Subcutaneous abdominal adipose tissue (tissue), 5 donors: ENCODE data around the gene SYF2.
"Not testable (repeated sequence)": the region's sequence is repeated elsewhere in the genome, so short reads cannot be mapped to it uniquely, and the experiment has no call there.

Experiments used
- H3K27ac ChIP-seq: one replicate; pipeline ENCODE4 v1.7.0; 2013; ENCODE audit warnings: low read depth, mild to moderate bottlenecking, inconsistent platforms, low read length, moderate library complexity
- H3K27me3 ChIP-seq, 5 donors: one replicate each; pipeline ENCODE4 v1.7.0; 2013; ENCODE audit warnings: low read length in 5 of 5, inconsistent platforms in 1 of 5; ENCODE audit not compliant: control insufficient read depth in 5 of 5, insufficient read depth in 4 of 5
- H3K36me3 ChIP-seq, 5 donors: one replicate each; pipeline ENCODE4 v1.7.0; 2013; ENCODE audit warnings: low read length in 5 of 5; ENCODE audit not compliant: control insufficient read depth in 5 of 5, insufficient read depth in 5 of 5
- H3K4me1 ChIP-seq, 5 donors: one replicate each; pipeline ENCODE4 v1.7.0; 2013; ENCODE audit warnings: low read length in 5 of 5, mild to moderate bottlenecking in 3 of 5, moderate library complexity in 1 of 5; ENCODE audit not compliant: control insufficient read depth in 5 of 5, insufficient read depth in 5 of 5
- H3K4me3 ChIP-seq, 5 donors: one replicate each; pipeline ENCODE4 v1.7.0; 2013; ENCODE audit warnings: low read length in 5 of 5, low read depth in 1 of 5
- H3K9ac ChIP-seq, 5 donors: one replicate each; pipeline ENCODE4 v1.7.0; 2013; ENCODE audit warnings: low read length in 5 of 5, mild to moderate bottlenecking in 4 of 5, moderate library complexity in 3 of 5
- H3K9me3 ChIP-seq, 5 donors: one replicate each; pipeline ENCODE4 v1.7.0; 2013; ENCODE audit warnings: low read length in 5 of 5; ENCODE audit not compliant: control insufficient read depth in 5 of 5
- donor health status: healthy.
- donor health status: healthy.
- donor health status: healthy.
- donor health status: healthy.
- donor health status: healthy.

The SYF2 gene

DNA sequence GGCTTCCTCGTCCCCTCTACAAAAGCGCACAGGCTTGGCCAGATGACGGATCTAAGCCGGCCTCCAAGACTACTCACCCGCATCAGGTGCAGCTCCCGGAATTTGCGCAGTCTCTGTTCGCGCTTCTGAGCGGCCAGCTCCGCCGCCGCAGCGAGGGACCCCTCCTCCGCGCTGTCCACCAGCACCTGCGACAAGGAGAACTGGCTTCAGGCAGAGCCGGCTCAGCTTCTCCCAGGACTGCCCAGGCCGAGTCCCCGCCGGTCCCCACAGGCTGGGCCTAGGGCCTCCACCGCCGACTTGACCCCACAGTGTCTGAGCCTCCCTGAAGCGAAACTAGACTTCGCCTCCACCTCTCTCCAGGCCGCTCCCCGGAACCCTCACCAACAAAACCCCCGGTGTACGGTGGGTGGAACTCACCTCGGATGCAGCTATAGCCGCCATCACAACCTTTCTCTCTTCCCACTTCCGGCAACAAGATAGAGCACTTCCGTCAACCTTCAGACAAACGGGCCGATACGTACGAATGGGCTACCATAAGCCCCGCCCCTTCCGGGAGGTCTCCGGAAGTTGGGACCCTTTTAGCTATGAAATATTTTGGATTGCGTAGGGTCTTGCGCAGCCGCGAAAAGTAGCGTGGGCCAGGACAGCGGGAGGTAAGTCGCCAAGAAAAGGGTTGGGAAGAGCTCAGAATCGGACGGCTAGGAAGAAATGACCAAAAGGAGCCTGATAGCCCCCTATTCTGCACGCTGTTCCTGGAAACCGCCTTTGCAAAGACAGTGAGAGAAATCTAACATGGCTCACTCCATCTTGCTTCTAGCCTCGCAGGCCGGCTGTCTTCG is at the start of gene SYF2:
TSS of gene SYF2 (minus strand) at position 476 of the 839 bp plus-strand sequence. CDS start at position 441, 35 bp downstream.
- peak within 1 kb of the TSS; percentile 99 for H3K27ac ChIP-seq
- no peaks in the 10 kb centered on the region for H3K9me3 ChIP-seq
- H3K36me3 ChIP-seq: peaks cover 18 to 32% (median 22%) of the 10 kb centered on the region in 5 donors
- no peaks in the 10 kb centered on the region for H3K27me3 ChIP-seq
- H3K4me1 ChIP-seq: peaks cover 12 to 27% (median 22%) of the 10 kb centered on the region in 5 donors
- H3K9ac ChIP-seq: peak within 1 kb of the TSS; percentile 92 to 96 (median 95)
- H3K4me3 ChIP-seq: peak within 1 kb of the TSS; percentile 81 to 99 (median 98)

DNA sequence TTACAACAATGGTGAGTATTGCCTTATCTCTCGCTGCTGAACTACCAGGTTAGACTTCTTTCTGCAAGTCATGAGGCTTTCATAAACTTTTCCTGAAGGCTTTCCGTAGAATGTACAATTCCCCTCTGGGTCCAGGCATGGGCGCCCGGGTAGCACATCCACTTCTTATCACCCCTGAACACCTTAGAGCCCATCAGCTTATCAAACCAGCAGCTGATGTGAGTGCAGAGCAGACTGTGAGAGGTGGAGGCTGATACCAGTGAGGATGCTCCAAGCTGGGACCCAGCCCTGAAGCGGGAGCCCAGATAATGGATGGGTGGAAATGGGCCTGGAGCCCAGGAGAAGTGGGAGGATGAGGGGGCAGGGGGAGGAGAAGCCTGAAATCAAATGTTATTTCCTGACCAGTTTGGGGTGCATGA is 47.4 kb upstream of the SYF2 start:
- H3K27ac ChIP-seq, H3K9me3 ChIP-seq, H3K27me3 ChIP-seq, H3K9ac ChIP-seq, H3K4me1 ChIP-seq, H3K36me3 ChIP-seq, H3K4me3 ChIP-seq: not testable (repeated sequence)

DNA sequence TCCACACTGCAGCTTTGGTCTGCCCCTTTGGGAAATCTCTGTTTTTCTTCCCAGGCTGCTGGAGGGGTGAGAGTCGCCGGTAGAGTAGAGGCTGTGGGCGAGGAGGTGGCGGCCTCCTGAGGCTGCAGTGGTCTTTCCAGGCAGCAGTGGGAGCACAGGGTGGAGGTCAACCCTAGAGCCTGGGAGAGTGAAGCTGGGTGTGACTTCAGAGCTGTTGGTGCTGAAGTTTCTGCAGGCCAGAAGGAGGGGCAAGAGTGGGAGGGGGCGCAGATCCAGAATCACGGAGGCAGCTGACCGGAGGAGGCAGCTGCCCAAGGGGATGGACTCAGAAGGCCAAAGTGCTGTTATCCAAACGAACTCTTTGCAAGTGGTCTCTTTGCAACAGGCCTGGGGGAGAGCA is 46.5 kb upstream of the SYF2 start:
- not testable (repeated sequence) for H3K27me3 ChIP-seq, H3K4me1 ChIP-seq, H3K36me3 ChIP-seq, H3K4me3 ChIP-seq, H3K27ac ChIP-seq, H3K9me3 ChIP-seq, H3K9ac ChIP-seq

DNA sequence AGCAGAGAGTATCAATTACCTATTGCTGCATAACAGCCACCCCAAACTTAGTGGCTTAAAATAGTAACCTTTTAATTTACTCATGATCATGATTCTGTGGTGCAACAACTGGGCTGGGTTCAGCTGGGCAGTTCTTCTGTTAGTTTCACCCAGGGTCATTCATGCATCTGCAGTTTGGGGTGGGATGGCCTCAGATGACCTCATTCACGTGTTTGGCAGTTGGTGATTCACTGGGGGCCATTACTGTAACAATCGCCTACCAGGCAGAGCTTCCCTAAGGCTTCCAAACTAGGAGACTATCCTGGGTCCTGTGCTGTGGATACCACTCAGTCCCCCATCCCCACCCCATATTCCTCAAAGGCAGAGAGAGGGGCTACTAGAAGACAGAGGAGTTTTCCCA is 46.1 kb upstream of the SYF2 start:
- not testable (repeated sequence) for H3K36me3 ChIP-seq, H3K4me3 ChIP-seq, H3K9ac ChIP-seq, H3K27me3 ChIP-seq, H3K4me1 ChIP-seq, H3K9me3 ChIP-seq, H3K27ac ChIP-seq

DNA sequence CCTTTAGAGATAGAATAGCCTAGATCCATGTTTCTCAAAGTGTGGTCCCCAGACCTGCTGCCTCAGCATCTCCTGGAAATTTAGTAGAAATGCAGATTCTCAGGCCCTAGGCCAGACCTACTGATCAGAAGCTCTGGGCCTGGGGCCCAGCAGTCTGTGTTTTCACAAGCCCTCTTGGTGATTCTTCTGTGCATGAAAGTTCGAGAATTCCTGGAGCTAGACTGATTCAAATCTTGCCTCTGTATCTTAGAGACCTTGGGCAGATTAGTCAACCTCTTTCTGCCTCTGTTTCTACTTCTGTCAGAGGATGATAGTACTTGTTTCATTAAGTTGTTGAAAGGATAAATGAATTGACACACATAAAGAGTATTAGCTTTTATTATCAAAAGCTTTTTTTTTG is 45.0 kb upstream of the SYF2 start:
- not testable (repeated sequence) for H3K4me1 ChIP-seq, H3K4me3 ChIP-seq, H3K9me3 ChIP-seq, H3K9ac ChIP-seq, H3K27ac ChIP-seq, H3K27me3 ChIP-seq, H3K36me3 ChIP-seq

DNA sequence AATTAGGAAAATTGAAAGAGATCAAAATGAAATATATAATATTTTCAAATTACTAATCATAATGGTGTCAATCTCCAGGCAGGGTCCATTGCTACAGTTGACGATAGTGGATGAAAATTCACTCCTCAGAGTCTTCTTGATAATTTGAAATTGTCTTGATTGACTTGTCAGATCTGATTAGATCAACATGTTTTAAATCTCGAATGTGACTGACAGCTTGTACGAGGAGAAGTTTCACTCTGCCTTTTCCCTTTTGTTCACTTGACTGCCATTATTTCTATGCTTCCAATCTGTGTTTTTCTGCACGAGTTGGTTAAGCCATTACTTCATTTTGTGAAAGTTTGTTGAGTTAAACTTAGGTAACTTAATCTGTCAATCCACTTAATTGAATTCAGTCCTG is 43.3 kb upstream of the SYF2 start:
- H3K9me3 ChIP-seq, H3K4me3 ChIP-seq, H3K27me3 ChIP-seq, H3K4me1 ChIP-seq, H3K27ac ChIP-seq, H3K36me3 ChIP-seq, H3K9ac ChIP-seq: not testable (repeated sequence)

DNA sequence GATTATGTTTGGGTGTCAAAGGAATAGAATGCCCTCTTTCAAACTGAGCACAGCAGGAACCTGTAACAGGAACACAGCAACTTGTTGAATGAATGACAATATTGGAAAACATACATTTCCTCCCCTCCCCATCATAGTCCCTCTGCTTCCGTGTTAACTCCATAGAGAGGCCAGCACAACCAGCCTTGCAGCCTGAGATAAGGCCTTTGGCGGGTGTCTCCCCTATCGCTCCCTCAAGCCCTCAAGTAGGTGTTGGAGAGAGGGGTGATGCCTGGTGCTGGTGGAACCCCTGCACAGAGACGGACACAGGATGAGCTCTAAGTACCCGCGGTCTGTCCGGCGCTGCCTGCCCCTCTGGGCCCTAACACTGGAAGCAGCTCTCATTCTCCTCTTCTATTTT is 39.9 kb upstream of the SYF2 start, which contains the start of gene RHD:
TSS of gene RHD (plus strand) at position 272 of the 400 bp plus-strand sequence. CDS start at position 311, 39 bp downstream.
- not testable (repeated sequence) for H3K9me3 ChIP-seq, H3K4me3 ChIP-seq, H3K27me3 ChIP-seq, H3K9ac ChIP-seq, H3K36me3 ChIP-seq, H3K27ac ChIP-seq, H3K4me1 ChIP-seq

DNA sequence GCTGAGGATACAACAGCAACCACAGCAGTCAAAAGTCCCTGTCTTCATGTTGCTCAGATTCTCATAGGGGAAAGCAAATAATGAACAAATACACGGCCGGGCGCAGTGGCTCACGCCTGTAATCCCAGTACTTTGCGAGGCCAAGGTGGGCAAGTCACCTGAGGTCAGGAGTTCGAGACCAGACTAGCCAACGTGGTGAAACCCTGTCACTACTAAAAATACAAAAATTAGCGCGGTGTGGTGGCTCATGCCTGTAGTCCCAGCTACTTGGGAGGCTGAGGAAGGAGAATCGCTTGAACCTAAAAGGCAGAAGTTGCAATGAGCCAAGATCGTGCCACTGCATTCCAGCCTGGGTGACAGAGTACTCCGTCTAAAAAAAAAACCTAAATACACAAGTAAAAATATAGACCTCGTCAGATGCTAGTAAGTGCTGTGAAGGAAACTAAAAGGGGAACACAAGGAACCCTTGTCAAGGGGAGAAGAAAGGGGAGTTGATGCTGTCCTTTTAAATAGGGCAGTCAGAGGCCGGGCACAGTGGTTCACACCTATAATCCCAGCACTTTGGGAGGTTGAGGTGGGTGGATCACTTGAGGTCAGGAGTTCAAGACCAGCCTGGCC is 36.0 kb upstream of the SYF2 start:
- not testable (repeated sequence) for H3K27ac ChIP-seq, H3K9ac ChIP-seq, H3K4me1 ChIP-seq, H3K9me3 ChIP-seq, H3K36me3 ChIP-seq, H3K27me3 ChIP-seq
- H3K4me3 ChIP-seq: peak overlapping the region in 3 of 5 donors; percentile 29 to 54 (median 44)

DNA sequence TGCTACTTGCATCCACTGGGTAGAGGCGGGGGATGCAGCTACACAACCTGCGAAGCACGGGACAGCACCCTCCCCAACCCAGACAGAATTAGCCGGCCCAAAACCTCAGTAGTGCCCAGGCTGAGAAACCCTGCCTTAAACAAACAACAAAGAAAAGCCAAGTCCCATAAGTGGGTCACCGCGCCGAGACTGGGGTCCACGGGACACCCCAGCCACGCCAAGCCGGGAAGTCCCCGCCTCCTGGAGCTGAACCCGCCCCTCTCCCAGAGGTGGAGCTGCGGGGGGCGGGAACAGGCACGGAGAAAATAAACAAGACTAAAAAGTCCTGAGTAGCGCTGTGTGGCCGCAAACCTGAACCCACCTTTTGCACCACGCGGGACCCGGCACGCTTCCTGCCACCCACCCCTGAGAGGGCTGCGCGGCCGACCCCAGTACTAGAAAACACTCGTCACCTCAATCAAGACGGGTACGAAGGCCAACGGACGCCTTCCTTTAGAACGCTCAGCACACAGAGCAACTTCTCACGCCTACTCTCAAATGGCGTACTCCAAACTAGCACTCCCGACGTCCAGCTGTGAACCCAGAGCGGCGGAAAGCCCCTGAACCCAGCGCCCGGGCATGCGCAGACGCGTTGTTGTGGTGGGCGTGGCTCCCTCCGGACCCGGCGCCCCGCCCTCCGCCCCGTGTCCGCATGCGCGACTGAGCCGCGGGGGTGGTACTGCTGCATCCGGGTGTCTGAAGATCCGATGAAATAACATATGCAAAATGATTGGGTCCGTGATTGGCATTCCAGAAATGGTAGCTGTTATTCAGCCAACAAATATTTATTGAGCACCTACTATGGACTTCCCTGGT is 35.2 kb upstream of the SYF2 start:
- H3K4me3 ChIP-seq: peak overlapping the region in 3 of 5 donors; percentile 29 to 54 (median 44)
- H3K9me3 ChIP-seq, H3K9ac ChIP-seq, H3K36me3 ChIP-seq, H3K4me1 ChIP-seq, H3K27me3 ChIP-seq, H3K27ac ChIP-seq: not testable (repeated sequence)
